HG03060 (cell line): ENCODE results near the gene ELMOD2.
"Not testable (repeated sequence)": the region's sequence is repeated elsewhere in the genome, so short reads cannot be mapped to it uniquely, and the experiment has no call there.

Source experiments
- ATAC-seq: cut with Tn5 transposase; IDR thresholded peaks from one replicate; pipeline ENCODE4 v1.9.1; 2021; ENCODE audit warnings: low read depth, moderate number of reproducible peaks; ENCODE audit not compliant: unreplicated experiment

Gene ELMOD2, protein sequence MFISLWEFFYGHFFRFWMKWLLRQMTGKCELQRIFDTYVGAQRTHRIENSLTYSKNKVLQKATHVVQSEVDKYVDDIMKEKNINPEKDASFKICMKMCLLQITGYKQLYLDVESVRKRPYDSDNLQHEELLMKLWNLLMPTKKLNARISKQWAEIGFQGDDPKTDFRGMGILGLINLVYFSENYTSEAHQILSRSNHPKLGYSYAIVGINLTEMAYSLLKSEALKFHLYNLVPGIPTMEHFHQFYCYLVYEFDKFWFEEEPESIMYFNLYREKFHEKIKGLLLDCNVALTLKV

DNA sequence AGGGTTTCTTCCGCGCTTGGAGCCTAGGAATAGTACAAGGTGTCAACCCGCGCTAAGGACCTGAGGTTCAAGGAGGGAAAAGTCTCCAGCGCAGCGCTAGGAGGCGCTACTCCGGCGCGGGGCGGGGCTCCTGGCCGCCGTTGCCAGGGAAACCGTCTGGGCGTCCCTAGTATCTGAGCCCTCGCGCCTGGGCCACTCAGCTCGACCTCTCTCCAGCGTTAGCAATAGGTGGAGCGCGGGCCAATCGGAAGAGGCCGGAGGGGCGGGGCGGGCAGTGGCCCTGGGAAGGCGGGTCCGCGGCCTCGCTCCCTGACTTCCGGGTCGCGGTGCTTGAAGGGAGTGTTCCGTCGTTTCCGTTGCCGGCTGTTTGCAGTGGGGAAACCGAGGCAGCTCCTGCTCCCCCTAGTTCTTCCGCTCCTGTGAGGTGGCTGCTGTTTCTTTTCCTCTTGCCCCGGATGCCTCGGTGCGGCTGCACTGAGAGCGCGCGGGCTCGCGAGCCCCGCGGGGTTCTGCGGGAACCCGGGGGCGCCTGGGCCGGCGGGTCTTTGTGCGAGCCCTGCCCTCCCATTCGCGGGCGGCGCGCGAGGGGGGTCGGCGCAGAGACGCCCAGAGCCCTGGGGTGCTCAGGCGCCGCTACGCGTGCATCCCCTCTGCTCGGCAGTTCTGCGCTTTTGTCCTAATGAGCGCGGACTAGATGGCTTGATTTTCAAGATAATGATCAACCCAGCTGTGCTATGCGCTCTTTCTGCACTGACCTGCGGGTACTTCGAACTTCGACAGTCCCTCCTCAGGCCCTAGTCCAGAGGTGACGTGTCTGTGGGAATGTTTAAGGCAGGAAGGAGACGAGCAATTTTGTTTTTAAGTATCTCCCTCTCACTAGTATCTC lies at the start of gene ELMOD2:
ELMOD2 (plus strand) TSS at position 312 of the 886 bp plus-strand sequence. CDS start 1,261 bp downstream, outside the sequence.
- peak; percentile 99 for ATAC-seq

DNA sequence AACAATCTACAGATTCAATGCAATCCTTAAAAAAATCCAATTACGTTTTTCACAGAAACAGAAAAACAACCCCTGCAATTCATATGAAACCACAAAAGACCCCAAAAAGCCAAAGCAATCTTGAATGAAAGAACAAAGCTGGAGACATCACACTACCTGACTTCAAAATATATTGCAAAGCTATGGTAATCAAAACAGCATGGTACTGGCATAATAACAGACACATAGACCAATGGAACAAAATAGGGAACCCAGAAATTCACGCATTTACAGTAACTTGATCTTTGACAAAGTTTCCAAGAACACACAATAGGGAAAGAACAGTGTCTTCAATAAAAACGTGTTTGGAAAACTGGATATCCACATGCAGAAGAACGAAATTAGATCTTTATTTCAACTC lies 40.5 kb upstream of the ELMOD2 start:
- no peak for ATAC-seq

DNA sequence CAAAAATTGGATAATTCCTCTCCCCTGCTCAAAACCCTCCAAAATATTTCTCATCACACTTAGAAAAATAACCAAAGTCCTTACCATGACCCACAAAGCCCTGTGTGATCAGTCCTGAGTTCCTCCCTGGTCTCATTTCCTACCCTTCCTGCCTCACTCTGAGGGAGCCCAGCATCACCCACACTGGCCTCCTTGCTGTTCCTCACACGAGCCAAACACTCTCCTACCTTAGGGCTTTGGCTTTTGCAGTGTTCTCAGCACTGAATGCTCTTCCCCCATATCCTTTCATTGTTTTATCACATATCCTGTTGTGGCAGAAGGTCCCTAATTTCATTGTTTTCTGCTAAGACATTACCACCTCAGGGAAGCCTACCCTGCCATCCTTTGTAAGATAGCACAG lies 38.0 kb upstream of the ELMOD2 start:
- no peak for ATAC-seq

DNA sequence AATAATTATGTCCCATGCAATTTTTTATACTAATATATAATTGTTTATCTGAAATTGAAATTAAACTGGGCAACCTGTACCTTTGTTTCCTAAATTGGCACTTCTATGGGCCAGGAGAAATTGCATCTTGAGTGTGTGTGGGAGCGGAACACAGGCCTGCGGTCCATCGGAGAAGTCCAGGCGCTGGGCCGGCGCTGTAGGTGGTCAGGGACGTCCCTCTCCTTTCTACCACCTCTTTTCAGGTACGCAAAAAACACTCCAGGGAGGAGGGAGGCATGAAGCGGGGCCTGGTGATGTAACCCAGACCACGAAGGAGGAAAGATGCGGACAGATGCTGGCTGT lies 26.6 kb upstream of the ELMOD2 start:
- no peak for ATAC-seq

DNA sequence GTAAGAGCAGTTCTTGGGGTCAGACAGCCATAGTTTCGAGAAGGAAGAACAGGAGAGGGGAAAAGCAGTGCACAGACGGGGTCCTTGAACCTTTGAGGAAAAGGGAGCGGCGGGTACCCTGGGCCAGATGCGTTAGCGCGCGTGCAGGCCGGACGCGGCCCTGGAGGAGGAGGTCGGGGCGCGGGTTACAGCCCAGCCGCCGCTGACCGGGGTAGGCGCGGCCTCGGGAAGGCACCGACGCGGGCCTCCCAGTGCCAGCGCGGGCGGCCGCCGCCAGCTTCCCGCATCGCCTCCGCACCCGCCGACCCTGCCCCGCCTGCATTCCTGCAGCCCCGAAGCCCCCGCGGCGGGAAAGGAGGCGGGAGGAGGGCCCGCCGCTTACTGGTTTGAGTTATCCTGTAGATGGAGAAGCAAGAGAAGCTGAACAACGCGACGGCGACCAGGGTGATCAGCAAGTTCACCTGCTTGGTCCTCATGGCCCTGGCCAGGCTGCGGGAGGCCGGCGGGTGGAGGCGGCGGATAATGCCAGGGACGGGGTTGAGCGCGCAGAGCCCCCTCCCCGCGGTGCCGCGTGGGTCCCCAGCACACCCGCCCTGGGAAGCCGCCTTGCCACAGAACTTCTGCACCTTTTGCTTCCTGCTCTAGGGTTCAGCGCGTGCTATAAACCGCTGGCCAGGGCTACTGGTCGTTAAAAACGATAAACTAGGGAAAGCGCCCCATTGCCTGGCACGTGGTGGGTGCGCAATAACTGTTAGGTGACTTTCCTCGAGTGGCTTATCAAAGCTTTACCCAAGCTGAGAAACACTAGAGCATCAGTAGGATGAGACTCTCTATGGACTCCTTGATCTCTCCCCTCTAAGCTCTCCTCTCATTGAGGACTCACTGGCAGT lies 26.0 kb upstream of the ELMOD2 start, which contains the start of gene MGAT4D:
MGAT4D (minus strand) TSS at position 547 of the 890 bp plus-strand sequence; CDS start at position 476, 71 bp downstream.
- no peak for ATAC-seq

DNA sequence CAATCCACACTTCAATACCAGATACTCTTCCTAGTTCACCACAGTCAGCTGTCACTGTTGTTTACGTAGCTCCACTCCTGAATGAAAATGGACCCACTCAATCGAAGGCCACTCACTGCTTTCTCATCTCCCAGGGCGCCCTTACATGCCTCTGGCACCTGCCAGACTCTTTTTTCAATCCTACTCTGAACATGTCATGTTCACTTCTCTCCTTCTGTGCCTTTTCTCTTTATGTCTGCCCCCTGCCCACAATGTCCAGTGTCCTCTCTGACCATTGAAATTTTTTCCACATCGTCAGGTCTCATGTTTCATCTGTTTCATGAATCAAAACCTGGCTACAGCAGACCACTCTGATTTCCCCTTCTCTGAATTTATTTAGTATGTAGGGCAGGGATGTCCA lies 24.6 kb upstream of the ELMOD2 start:
- ATAC-seq: no peak

DNA sequence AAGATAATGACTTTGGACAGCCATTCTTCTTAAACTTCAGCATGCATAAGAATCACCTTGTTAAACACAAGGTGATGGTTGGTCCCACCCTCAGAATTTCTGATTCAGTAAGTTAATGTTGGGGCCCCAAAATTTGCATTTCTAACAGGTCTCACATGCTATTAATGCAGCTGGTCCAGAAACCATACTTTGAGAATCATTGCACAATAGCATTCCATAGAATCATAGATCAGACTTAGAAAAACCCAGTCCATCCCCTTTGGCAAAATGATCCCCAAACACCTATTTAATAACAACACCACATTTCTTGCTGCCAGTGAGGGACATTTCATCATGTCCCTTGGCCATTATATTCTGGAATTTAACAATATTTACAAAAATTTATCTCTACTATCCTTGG lies 19.7 kb upstream of the ELMOD2 start:
- no peak for ATAC-seq

DNA sequence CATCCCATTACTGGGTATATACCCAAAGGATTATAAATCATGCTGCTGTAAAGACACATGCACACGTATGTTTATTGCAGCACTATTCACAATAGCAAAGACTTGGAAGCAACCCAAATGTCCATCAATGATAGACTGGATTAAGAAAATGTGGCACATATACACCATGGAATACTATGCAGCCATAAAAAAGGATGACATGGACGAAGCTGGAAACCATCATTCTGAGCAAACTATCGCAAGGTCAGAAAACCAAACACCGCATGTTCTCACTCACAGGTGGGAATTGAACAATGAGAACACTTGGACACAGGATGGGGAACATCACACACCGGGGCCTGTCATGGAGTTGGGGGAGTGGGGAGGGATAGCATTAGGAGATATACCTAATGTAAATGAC lies 10.2 kb upstream of the ELMOD2 start:
- not testable (repeated sequence) for ATAC-seq

DNA sequence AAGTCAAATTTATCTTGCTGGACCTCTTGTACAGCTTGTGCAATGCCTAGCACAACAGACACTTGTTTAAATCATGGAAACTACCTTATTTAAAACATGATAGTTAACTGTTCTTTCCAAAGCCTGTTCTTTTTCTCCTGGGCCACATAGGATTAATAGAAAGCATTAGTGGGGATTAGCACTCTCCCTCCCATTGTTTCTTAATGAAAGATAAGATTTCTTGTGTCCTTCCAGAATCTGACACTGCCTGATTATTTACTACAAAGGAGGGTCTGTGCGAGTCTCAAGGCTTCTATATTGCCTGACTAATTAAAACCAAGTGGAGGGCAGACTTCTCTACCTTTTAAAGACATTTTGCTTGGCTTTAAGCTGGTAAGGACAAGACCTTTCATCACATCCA lies 8.5 kb upstream of the ELMOD2 start:
- ATAC-seq: no peak

DNA sequence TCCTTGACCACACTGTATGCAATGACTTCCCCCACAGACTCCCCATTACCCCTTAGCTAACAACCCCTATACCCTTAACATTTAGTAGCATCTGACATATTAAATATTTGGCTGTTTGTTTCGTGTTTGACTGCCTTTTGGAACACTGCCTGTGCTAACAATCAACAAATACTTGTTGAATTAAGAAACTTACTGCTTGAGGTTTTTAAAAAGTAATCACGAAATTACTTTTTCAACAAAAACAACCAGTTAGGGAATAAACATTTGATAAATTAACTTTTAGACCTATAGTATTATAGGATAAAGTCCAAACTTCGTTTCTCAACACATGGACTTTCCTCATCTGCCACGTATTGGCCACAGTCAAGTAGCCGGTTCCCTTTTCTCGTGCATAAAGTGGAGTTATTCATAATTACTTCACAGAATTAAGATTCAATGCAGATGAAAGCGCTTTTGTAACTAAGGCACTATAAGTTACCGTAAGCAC lies 555 bp upstream of the ELMOD2 start:
- no peak for ATAC-seq

DNA sequence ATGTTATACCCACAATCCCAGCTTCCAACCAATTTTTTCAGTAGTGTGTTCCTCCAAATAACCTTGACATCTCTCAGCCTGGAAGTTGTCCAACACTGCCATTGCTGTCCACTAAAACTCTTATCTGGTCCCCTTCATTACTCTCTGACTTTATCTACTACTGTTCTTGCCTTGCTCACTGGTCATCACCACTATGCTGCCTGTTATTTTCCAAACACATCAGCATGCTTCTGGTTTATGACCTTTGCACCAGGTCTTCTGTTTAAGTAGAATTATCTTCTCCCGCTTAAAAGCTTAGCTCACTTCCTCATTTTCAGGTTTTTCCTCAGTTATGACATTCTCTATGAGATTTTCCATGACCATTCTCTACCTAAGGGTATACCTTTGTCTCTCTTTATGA lies 5.5 kb downstream of the ELMOD2 start:
- ATAC-seq: no peak

DNA sequence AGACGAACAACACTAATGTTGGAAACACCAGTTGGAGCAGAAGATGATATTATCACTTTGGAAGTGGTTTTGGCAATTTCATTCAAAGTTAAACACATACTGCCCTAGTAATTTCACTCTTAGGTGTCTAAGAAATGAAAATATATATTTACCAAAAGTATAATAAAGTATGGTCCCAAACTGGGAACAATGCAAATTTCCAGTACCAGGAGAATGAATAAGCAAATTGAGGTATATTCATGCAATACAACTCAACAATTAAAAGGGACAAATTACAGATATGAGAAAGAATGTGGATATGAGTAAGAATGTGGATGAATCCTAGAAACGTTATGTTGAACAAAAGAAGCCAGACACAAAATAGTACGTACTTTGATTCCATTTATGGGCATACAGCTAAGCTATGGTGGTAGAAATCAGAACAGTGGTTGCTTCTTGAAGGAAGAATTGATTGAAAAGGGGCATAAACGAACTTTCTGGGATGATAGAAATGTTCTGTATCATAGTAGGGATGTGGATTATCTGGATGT lies 10.0 kb downstream of the ELMOD2 start:
- no peak for ATAC-seq

DNA sequence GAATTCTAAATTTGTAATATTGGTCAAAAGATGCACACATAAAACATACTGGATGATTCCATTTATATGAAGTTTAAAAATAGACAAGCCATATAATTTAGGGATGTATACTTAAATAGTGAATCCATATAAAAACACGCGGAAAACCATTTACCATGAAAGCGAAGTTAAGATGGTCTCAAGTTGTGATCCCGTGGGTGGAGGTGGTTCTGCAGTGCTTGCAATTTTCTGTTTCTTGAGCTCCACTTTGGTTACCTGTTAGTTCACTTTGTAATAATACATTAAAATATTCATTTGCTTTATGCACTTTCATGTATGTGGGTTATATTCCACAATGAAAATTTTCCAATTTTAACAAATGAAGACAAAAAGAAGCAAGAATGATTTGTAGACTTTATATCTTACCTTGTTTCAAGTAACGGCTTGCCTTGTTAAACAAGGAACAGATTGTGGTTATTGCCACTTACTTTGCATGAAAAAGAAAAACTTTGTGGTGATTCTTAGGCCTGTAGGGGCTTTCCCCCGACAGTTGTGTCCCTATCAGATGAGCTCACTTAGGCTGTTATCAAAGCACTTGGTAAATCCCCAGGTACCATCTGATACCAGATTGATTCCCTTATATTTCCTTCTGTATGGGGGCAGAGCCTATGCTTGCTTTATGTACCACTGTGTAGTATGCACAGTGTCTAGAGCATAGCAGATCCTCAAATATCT lies 32.6 kb downstream of the ELMOD2 start:
- peak; percentile 100 for ATAC-seq

DNA sequence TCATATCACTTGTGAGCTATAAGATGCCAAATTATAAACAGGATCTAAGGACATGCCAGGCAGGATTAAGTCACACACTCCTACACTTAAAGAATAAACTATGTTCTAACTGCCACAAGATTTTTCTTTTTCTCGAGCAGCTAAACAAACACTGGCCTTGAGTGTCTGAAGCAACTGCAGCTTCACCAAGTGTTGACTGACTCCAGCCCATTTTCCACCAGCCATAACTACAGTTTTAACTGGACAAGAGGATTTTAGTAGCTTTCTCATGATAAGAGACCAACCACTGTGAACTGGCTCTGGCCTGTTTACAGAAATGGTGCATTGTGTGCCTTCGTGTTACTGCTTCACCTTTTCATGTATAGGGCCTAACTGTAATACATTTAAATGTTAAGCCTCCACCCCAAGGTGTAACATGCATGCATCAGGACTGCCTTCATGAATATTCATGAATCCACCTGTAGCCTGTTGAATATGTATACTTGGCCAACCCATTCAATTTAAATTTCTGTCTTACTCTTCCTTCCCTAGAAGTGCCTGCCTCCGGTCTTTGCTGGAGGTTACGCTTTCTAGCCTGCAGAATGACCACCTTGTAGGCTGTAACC lies 34.0 kb downstream of the ELMOD2 start:
- no peak for ATAC-seq

DNA sequence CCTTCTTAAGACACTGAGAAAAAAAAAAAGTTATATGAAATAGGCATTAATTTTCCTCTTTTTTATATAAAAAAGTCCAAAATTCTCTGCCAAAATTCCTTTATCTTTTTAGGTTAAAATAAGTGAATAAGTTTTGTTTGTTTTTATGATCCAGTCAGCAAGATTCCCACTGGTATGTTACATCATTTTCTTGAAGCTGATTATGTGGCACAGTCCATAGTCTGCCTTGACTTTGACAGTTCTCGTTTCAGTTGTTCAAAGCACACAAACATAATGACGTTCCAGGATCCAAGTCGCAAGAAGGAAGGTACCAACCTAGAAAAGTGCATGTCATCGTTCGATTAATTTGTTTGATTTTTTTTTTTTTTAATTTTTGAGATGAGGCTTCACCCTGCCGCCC lies 35.7 kb downstream of the ELMOD2 start:
- ATAC-seq: no peak

DNA sequence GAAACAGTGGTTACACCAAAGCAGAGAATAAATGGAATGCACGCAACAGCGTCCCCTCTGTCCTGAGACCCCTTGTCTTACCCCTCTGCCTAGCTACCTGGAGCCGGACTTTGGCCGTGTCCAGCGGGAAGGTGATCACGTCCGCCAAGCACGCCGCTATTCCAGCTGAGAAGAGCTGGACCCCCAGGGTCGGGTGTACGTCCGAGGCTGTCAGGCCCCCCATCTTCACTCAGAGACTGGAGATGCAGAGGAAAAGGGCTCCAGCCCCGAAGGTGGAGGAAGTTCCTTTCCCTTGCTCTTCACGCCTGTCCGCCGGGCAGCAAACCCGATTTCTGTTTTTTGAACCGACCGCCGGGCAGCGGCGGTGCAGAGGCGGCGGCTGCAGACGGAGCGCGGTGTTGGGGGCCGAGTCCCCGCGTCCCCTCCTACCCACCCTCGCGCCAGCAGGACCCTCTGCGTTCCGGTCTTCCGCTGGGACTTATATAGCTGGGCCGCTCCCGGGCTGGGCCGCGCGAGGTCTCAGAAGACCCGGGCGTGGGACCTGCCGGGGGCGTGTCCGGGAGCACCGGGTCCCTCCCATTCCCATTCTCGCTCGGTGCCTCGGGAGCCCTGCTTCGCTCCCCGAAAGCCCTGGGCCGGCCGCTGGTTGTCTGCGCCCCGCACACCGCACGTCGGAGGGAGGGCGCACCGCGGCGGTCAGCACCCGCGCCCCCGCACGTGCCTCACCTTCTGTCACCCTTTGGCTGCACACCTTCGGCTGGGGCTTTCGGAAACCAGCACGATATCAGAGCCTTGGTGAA lies 44.7 kb downstream of the ELMOD2 start, which contains the start of gene UCP1:
UCP1 (minus strand) TSS at position 455 of the 800 bp plus-strand sequence; CDS start at position 223, 232 bp downstream.
- no peak for ATAC-seq

DNA sequence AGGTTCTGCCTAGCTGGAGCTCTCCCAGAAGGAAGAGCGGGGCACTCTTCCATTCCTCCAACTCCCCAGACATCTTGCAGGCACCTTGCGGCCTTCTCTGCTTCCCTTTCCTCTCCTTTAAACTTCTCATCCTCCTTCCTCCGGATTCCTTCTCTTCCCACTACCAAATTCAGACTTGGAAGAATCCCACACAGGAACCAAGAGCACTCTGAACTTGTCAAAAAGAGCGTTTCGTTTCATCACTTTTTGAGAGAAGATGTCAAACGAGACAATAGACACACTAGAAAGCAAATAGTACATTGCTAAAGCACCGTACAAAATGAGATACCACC lies 45.3 kb downstream of the ELMOD2 start:
- ATAC-seq: no peak

DNA sequence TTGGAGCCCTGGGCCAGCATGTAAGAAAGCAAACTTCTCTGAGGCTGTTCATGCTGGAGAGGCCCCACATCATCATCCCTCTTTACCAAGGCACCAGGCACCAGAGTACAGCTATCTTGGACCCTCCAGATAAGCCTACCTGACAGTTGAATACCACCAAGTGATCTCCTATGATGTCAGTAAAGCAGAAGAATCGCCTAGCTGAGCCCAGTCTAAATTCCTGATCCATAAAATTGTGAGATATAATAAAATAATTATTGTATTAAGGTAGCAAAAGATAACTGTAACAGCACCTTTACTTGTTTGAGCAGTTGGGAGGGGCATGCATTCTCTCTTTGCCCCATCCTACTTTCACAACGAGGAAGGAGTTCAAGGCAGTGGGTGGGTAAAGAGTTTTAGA lies 47.7 kb downstream of the ELMOD2 start:
- ATAC-seq: no peak

DNA sequence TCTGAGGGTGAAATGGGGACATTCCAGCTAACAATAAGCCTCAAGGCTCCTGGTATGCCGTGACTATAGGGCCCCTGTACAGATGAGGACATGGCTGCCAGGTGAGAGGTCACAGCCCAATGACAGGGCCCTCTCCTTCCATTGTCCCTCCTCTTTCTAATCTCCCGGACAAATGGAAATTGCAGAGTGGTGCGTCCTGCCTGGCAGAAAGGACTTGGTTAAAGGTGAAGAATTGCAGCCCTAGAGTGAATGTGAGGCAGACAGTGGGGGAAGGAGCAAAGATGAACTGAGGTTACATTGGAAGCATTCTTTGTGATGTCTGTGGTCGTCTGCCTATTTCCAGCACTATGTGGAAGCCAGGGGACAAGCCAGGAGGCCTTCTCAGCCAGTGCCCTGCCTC lies 51.5 kb downstream of the ELMOD2 start:
- ATAC-seq: no peak
